Fibroblast of upper back skin (primary cell): ENCODE measurements around the gene ARHGDIA.
"Not testable (repeated sequence)": the region's sequence is repeated elsewhere in the genome, so short reads cannot be mapped to it uniquely, and the experiment has no call there.

Experiments used
- DNase-seq: peaks from one replicate; pipeline ENCODE4 v3.0.0-alpha.2; 2013

ARHGDIA gene

DNA sequence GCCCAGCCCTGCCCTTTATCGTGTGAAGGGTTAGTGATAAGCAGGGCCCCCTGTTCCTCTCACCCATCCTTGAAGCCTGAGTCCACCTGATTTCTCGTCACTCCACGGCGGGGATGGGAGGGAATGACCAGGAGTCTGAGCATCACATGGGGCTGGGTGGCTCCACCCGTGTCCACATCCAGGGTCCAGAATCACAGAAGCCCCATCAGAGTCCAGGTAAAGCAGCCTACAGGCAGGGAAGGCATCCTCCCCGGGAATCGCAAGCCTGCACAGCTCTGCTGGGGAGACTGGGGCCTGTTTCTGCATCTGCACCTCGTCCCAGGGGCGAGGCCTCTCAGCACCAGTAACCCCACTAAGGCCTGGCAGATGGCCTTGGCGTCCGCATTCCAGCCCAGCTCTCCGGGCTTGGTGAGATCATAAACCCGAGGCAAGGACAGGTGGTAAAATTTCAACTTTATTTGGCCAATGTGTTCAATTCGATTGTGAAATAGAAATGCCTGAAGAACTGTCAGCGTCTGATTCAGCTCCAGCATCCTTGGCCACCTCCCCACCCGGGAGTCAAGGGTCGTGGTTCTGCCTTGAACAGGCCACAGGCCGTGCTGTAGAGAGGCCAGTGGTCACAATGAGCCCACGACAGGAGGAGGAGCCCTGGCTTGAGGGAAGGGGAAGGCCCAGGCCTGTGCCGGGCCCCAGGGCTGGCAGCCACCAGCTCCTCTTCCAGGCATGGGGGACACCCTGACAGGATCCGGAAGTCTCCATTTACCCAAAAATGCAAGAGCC lies 28.2 kb downstream of the ARHGDIA start:
- no peak for DNase-seq

DNA sequence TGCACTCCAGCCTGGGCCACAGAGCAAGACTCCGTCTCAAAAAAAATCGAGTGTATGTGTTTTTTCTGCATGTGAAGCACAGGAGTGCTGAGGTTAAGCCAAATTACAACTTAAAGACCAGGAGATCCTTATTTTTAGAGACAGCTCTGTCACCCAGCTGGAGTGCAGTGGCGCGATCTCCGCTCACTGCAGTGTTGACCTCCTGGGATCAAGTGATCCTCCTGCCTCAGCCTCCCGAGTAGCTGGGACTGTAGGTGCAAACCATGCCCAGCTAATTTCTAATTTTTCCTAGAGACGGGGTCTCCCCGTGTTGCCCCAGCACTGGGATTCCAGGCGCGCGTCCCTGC lies 28.8 kb downstream of the ARHGDIA start:
- no peak for DNase-seq

DNA sequence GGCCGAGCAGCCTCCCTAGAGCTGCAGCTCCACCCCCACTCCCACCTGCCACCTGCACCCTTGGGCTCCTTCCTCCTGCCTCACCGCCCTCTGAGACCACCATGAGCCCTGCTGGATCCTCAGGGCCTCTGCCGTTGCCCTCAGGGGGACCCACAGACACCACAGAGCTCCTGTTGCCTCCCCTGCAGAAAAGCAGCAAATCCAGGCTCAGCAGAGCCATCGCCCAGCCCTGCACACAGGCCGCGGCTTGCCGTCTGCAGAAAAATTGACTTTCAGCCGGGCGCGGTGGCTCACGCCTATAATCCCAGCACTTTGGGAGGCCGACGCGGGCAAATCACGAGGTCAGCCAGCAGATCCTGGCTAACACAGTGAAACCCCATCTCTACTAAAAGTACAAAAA lies 29.3 kb downstream of the ARHGDIA start:
- no peak for DNase-seq

DNA sequence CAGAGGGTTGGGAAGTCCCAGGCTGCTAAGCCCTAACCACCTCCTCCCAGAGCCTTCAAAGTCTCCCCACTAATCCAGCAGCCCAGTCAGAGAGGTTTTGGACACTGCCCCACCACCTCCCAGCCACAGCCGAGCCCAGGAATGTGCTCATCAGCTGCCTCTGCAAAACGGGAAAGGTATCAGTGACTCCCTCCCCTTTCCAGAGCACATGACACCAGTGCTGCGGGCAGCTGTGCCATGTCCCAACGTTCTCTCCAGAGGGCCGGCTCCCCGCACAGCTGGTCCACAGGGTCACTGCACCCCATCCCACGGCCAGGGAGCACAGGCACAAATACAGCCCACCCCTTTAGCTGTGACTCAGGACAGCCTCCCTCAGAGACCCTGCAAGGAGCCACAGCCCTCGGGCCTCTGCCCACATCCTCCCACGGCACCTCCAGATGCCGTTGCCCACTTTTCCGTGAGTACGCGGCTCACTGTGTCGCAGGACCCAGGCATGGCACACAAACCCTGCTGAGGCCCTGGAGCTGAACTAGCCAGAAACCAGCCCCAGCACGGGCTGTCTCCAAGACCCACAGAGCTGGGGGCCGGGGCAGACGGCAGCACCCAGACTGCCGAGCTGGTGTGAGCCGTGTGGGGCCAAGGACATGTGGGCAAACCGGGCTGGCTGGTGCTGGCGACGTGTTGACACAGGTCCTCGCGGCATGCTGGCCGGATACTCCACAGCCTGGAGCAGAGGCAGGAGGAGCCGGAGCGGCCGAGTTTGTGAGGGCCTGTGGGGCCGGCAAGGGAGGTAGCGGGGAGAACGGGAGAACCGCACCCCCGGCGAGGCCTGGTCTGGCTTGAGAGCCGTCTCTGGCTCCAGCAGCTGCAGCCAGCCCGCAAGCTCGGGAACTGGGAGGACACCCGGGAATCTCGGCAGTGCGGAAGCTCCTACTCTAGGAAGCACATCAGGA lies 30.0 kb downstream of the ARHGDIA start:
- no peak for DNase-seq

DNA sequence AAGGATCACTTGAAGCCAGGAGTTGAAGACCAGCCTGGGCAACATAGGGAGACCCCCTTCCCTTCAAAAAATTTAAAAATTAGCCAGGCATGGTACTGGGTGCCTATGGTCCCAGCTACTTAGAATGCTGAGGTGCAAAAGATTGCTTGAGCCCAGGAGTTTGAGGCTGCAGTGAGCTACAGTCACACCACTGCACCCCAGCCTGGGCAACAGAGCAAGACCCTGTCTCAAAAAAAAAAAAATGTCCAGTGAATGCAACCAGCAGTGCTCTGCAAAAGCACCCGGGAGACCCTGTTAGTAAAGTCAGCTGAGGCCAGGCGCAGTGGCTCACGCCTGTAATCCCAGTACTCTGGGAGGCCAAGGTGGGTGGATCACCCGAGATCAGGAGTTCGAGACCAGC lies 31.1 kb downstream of the ARHGDIA start:
- DNase-seq: not testable (repeated sequence)

DNA sequence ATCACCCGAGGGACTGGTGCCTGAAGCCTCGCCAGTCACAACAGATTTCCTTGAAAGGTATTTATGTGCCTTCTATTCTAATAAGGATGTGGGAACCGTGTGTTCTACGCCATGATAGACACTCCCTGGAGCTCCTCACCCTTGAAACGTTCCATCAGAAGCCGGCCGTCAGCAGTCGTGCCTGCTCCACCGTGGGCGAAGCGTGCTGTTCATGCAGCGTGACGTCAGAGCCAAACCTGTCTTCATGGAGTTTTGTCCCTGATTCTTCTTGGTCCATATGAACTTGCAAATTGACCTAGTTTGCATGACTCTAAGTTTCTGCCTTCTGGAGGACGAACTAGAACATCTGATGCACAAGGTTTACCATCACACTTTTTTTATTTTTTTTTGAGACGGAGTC lies 31.8 kb downstream of the ARHGDIA start:
- no peak for DNase-seq

DNA sequence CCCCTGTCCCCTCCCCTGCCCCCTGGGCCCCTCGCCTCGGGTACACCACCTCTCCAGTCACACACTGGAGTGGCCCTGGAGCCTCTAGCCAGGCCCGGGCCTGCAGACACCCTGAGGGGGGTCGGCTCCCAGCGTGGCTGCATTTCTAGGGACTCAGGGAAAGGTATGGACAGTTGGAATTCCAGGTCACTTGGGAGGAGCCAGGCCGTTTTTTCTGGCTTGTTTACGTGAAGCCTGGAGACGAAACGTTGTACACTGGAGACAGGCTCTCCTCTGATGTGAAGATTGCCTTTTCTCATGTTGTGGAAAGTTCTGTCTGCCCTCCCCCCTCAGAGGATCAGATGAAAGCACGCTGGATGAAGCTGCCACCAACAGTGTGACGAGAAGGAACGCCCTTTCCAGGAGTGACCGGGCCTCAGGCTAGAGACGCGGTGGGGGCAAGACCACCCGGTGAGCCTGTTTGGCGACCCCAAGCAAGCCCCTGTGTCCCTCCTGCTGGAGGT lies 32.3 kb downstream of the ARHGDIA start:
- no peak for DNase-seq

DNA sequence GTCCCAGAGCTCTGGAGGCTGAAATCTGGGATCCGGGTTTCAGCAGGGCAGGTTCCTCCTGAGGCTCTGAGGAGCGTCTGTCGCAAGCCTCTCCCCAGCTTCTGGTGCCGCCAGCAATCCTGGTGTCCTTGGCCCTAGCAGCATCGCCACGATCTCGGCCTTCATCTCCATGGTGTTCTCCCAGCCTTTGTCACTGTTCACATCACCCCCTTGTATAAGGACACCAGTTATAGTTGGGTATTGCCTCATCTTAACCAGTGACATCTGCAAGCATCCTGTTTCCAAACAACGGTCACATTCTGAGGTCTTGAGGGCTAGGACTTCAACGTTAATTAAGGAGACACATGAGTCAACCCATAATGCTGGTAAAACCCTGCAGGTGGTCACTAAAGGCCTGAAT lies 33.5 kb downstream of the ARHGDIA start:
- DNase-seq: no peak

DNA sequence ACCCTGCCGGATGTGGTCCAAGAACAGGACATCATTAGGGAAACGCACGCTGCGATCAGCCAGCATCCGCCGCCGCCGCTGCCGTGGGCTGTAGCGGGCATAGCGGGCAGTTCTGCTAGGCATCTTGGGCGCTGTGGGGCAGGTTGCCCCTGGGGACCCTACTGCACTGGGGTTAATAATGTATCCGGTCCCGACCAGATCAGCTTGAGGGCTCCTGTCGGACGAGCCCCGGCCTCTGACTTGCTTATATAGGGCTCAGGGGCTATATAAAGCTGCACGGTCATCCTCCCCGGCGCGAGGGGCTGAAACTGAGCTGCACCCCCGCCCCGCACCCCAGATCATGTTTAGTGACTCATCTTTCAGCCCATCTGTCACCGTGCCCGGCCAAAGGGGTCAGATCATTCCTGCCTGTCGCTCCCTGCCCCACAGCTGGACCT lies 36.3 kb downstream of the ARHGDIA start, which contains the start of gene PPP1R27:
Gene PPP1R27 (minus strand): TSS at position 220 of the 437 bp plus-strand sequence. CDS start 97 bp downstream, at position 123.
- no peak for DNase-seq

DNA sequence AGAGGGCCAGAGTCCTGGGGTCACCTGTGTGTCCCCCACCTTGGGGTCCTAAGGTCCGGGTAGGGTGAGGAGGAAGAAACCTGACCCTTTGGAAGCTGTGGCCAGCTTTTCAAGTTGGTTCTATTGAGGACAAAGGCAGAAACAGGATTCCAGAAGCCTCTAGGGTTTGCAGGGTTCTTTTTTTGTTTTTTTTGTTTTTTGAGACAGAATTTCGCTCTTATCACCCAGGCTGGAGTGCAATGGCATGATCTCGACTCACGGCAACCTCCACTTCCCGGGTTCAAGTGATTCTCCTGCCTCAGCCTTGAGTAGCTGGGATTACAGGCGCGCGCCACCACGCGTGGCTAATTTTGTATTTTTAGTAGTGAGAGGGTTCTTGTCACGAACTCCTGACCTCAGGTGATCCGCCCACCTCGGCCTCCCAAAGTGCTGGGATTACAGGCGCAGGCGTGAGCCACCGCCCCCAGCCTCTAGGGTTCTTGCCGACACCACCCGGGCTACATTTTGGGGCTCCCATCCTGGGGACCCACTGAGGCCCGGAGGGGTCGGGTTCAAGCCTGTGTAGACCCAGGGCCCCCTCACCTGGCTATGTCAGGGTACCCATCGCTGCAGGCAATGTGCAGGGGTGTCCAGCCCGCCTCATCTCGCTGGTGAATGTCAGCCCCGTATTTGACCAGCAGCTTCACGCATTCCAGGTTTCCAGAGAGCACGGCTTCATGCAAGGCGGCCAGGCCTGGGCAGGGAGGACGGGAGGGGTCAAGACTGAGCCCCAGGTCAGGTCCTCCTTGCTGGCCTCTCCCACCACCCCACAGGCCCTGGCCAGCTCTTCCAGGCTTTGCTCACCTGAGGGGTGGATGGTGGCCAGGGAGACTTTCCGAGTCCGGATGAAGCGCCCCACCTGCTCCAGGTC lies 37.0 kb downstream of the ARHGDIA start:
- no peak for DNase-seq

DNA sequence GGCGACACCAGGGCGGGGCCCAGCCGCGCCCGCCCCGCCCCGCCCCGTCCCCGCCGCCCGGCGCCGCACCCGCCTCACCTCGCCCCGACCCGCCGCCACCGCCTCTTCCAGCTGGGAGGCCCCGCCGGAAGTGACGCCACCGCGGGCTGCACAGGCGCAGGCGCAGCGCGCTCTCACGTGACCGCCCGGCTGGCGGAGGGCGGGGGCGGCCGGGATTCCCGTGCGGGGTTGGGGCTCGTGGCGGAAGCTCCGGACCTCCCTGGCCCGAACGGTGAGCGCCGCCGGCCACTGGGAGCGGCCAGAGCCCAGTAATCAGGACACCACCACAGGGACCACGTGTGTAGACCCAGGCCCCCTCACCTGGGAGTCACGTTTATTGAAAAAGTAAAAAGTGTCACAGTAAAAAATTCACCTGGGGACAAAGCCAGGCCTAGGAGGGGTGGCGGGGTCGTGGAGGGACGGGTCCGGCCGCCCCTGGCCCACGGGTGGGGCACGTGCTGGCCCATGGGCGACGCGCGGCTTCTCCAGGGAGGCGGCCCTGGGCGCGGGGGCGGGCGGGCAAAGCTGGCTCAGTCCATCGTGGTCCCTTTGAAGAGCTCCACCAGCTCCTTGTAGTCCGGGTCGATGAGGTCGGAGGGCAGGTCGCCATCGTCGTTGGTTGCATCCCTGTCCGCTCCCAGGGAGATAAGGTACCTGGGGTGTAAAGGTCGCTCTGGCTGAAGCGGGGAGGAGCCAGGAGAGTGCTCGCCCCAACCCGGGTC lies 37.8 kb downstream of the ARHGDIA start, which contains the start of gene MCRIP1:
Gene MCRIP1 (minus strand): TSS at position 132 of the 761 bp plus-strand sequence. CDS start 8,785 bp downstream, outside the sequence.
- peak; percentile 90 for DNase-seq

DNA sequence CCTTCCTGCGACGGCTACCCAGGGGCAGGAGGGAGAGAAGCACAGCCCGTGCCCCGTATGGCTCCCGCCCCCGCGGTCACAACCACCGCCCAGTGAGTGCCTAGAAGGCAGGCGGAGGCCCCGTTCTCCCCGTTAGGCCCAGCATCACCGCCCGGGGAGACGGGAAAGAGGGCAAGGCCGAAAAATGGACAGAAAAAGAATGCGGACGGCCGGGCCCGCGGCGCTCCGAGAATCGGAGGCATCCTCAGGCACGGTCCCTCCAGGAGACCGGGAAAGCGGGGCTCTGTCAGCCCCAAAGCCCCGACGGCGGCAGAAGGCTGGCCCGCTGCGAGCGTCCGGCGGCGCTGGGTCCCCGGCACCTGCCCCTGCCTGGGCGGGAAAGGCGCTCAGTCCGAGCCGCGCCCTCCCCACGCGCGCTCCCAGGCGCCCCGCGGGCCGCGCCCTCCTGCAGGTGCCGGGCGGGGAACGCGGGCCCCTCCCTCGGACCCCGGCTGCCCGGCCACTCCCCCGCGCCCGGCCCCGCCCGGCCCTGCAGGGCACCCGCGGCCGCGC lies 38.5 kb downstream of the ARHGDIA start:
- DNase-seq: no peak

DNA sequence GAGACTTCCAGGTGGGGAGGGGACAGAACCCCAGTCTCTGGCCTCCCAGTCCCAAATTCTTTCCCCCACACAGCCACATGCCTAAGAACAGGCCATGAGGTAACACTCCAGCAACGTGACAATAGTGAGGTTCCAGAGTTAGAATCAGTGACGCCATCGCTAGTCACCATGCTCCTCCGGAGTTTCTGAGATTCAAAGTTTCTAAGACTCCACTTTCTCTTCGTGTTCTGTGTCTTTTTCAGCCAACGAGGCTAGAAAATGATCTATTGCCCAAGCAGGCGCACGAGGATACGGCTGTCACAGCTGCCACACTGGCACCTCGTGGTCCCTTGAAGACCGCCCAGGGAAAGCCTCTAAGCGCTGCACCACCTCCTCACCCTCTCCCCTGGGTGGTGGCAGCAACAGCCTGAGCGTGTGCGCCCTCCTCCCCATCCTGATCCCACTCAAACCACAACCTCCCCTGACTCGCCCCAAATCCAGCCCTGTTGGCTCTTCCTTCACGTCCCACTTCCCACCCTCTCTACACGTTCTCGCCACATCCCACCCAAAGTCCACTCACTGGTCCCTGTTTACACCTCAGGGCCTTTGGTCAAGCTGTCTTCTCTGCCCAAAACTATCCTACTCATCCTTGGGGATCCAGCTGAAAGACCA lies 39.1 kb downstream of the ARHGDIA start:
- DNase-seq: no peak

DNA sequence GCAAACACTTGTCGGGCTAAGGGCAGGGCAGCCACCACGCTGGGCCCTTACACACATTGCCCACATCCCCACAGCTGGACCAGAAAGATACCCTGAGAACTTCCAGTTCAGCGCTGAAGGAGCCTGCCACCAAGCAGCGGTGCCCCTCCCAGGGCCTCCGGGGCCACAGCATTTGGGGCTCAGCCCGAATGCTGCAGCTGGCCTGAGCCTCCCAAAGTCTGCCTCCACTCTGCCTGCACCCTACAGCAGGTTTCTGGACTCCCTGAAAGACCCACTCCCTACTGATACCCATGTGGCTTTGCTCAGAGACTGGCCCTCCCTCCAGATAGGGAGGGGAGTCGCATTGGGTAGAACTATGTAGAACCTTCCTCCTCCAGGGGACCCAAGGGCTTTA lies 39.6 kb downstream of the ARHGDIA start:
- no peak for DNase-seq

DNA sequence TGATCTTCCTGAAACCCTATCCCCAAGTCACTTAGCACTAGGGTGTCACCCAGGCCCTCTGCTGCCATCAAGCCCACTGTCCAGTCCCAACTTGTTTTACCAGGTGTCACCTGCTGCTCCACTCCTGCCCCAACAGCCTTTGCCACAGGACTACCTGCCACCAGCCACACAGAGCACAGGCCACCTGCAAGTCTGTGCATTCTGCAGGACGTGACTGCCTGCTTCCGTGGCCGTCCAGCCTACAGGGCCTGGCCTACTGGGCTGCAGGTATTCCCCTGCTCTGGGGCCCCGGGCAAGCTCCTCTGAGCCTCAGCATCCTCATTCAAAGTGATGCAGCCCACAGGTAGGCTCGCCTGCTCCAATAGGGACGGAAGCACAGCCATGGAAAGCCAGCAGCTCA lies 41.3 kb downstream of the ARHGDIA start:
- no peak for DNase-seq

DNA sequence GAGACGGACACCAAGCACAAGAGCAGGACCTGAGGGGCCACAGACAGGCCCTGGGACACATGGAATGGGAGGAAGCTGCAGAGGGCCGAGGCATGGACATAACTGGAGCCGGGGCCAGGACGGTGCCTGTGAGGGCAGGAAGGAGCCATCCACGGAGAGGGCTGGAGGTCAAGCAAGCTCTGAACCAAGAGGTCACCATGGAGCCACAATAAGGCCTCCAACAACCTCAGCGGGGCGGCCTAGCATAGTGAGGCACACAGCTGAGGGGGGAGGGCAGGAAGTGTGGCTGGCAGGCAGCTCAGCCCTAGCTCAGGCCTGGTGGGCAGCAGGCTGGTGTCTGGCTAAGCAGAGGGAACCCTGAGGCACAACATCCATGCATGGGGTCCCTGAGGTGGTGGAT lies 42.5 kb downstream of the ARHGDIA start:
- DNase-seq: no peak

DNA sequence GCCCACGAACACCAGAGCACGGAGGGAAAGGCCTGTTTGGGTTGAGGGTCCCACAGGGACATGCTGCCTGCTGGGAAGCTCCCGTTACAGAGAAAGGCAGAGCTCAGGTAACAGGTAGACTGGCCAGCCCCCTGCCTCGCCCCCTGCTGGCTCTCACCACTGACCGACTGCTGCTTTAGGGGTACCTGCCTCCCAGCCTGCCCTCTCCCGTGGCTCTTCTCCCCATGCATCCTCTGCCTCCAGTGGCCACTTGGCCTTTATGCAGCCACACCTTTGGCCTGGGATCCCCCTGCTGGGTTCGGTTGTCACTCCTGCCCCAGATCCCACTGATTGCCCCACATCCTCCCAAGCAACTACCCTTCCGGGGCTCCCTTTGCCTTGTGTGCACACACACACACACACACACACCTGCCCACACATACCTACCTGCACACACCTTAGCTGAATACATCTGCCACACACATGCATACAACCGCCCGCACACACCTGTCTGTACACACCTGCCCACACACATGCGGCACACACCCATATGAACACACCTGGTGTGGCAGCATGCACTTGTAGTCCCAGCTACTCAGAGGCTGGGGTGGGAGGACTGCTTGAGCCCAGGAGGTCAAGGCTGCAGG lies 45.2 kb downstream of the ARHGDIA start:
- DNase-seq: no peak

DNA sequence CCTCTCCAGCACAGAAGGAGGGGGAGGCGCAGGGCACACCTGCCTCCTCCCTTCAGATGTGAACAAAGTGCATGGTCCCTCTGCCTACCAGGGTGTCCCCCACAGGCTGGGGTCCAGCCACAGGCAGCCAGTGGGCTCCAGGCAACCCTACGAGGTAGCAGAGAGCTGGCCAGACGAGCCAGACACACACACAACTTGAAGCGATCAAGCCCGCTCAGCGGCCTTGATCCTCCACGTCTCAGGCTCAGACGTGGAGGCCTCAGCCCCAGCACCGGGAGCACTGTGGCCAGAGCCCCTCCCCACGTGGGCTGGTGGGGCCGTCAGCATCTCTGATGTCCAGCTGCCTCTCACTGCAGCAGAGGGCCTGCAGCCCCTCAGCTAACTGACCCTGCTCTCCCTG lies 46.5 kb downstream of the ARHGDIA start:
- no peak for DNase-seq

DNA sequence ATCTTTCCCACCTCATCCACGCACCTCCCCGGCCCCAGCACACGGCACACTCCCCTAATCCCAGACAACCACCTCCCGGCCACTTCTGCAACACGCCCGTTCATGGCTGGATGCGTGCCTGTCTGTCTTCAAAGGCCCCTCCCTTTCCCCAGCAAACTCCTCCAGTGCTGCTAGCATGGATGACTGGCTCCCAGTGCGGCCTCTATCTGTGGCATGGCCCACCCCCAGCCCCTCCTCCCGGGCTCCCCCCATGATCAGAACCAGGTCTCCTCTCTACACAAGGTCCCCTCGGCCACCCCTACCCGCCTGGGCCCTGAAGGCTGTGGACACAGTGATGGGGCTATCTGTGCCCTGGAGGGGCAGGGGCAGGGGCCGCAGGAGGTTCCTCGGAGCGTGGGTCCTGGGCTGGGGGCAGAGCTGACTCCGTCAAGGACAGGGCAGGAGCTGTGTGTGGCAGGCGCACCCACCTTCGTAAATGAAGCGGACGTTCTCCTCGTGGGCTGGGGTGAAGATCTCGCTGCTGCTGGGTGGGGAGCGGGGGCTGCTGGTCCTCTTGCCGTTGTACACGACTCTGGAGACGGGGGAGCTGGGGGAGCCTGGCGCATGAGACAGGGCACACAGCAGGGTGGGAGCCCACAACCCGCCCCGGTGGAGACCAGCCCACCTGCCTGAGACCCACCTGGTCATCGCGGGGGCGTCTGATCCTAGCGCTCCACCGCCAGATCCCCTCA lies 47.2 kb downstream of the ARHGDIA start:
- DNase-seq: no peak
